Mesenchymal stem cell (in vitro differentiated cells and primary cell): ENCODE data around the gene BRD4.

Experiments used
- DNase-seq: peaks from one replicate; pipeline ENCODE4 v3.0.0-alpha.2; 2013
- H2AFZ ChIP-seq: one replicate; pipeline ENCODE4 v1.6.1; 2013; ENCODE audit warnings: low read depth, mild to moderate bottlenecking, control low read depth, inconsistent platforms, low read length, moderate library complexity
- H2AK5ac ChIP-seq: 2 replicates; pipeline ENCODE4 v1.6.1; 2013; ENCODE audit warnings: low read length, moderate library complexity, mild to moderate bottlenecking, inconsistent platforms; ENCODE audit not compliant: severe bottlenecking
- H2BK120ac ChIP-seq: one replicate; pipeline ENCODE4 v1.6.1; 2013; ENCODE audit warnings: low read depth, mild to moderate bottlenecking, inconsistent platforms, low read length, moderate library complexity
- H2BK12ac ChIP-seq, 2 experiments: one replicate each; pipeline ENCODE4 v1.6.1; 2013; ENCODE audit warnings: inconsistent platforms in 2 of 2, low read length in 2 of 2, mild to moderate bottlenecking in 2 of 2, moderate library complexity in 2 of 2, control low read depth in 1 of 2
- H2BK15ac ChIP-seq: one replicate; pipeline ENCODE4 v1.6.1; 2013; ENCODE audit warnings: mild to moderate bottlenecking, low read depth, inconsistent platforms; ENCODE audit not compliant: poor library complexity, severe bottlenecking
- H2BK5ac ChIP-seq: 2 replicates; pipeline ENCODE4 v1.6.1; 2013; ENCODE audit warnings: low read depth, mild to moderate bottlenecking, low read length, control low read depth, inconsistent platforms; ENCODE audit not compliant: poor library complexity, severe bottlenecking
- H3K14ac ChIP-seq, 2 experiments: one replicate each; pipeline ENCODE4 v1.6.1; 2013; ENCODE audit warnings: inconsistent platforms in 2 of 2, low read length in 2 of 2, control low read depth in 1 of 2, mild to moderate bottlenecking in 1 of 2, moderate library complexity in 1 of 2
- H3K18ac ChIP-seq, 2 experiments: one replicate each; pipeline ENCODE4 v1.6.1; 2013; ENCODE audit warnings: inconsistent platforms in 2 of 2, low read length in 2 of 2, control low read depth in 1 of 2, low read depth in 1 of 2, mild to moderate bottlenecking in 1 of 2
- H3K23ac ChIP-seq, 2 experiments: one replicate each; pipeline ENCODE4 v1.6.1; 2013; ENCODE audit warnings: inconsistent platforms in 2 of 2, low read length in 2 of 2, mild to moderate bottlenecking in 2 of 2, moderate library complexity in 2 of 2, control low read depth in 1 of 2
- H3K27ac ChIP-seq: 2 replicates; pipeline ENCODE4 v1.5.1; 2013; ENCODE audit warnings: mild to moderate bottlenecking, moderate library complexity, low read length, control low read depth, inconsistent platforms; ENCODE audit not compliant: poor library complexity, severe bottlenecking
- H3K27me3 ChIP-seq, 2 experiments: 2 replicates each; pipeline versions ENCODE4 v1.6.1 to v1.7.0; 2013; ENCODE audit warnings: low read length in 2 of 2, mild to moderate bottlenecking in 2 of 2, moderate library complexity in 2 of 2, control low read depth in 1 of 2, inconsistent platforms in 1 of 2; ENCODE audit not compliant: control insufficient read depth in 1 of 2, insufficient read depth in 1 of 2
- H3K36me3 ChIP-seq, 2 experiments: 2 replicates each; pipeline versions ENCODE4 v1.6.1 to v1.7.0; 2013; ENCODE audit warnings: low read length in 2 of 2, control low read depth in 1 of 2, inconsistent platforms in 1 of 2, low read depth in 1 of 2, mild to moderate bottlenecking in 1 of 2; ENCODE audit not compliant: insufficient read depth in 2 of 2, control insufficient read depth in 1 of 2
- H3K4ac ChIP-seq, 2 experiments: one replicate each; pipeline ENCODE4 v1.6.1; 2013; ENCODE audit warnings: inconsistent platforms in 2 of 2, low read length in 2 of 2, mild to moderate bottlenecking in 2 of 2, moderate library complexity in 2 of 2, control low read depth in 1 of 2, low read depth in 1 of 2
- H3K4me1 ChIP-seq: 2 replicates; pipeline ENCODE4 v1.6.1; 2013; ENCODE audit warnings: low read depth, low read length, control low read depth; ENCODE audit not compliant: control insufficient read depth, insufficient read depth
- H3K4me2 ChIP-seq: 2 replicates; pipeline ENCODE4 v1.6.1; 2013; ENCODE audit warnings: low read length, mild to moderate bottlenecking, inconsistent platforms; ENCODE audit not compliant: poor library complexity, severe bottlenecking
- H3K4me3 ChIP-seq, 2 experiments: 2 replicates each; pipeline versions ENCODE4 v1.5.1 to v1.7.0; 2013; ENCODE audit warnings: low read length in 2 of 2, mild to moderate bottlenecking in 2 of 2, control low read depth in 1 of 2, low read depth in 1 of 2; ENCODE audit not compliant: insufficient read depth in 1 of 2
- H3K79me1 ChIP-seq: replicated peaks from 2 replicates; pipeline ENCODE4 v1.6.1; 2013; ENCODE audit warnings: mild to moderate bottlenecking, control low read depth, low read length, inconsistent platforms; ENCODE audit not compliant: poor library complexity, severe bottlenecking
- H3K9ac ChIP-seq: 2 replicates; pipeline ENCODE4 v1.7.0; 2013; ENCODE audit warnings: mild to moderate bottlenecking, low read length, moderate library complexity
- H3K9me3 ChIP-seq: 2 replicates; pipeline ENCODE4 v1.7.0; 2013; ENCODE audit warnings: mild to moderate bottlenecking, low read length; ENCODE audit not compliant: control insufficient read depth
- H4K8ac ChIP-seq: one replicate; pipeline ENCODE4 v1.6.1; 2013; ENCODE audit warnings: inconsistent platforms, mild to moderate bottlenecking, low read length, moderate library complexity
- H4K91ac ChIP-seq: one replicate; pipeline ENCODE4 v1.6.1; 2013; ENCODE audit warnings: mild to moderate bottlenecking, low read length, inconsistent platforms
- WGBS: methylation state at CpG from one replicate; pipeline ENCODE4 v1.1.7; 2013; ENCODE audit warnings: mixed read lengths; 5-methylcytosine and 5-hydroxymethylcytosine counted together

The BRD4 gene

GRCh38 chr19:15292847-15293582, 39.3 kb downstream of the BRD4 start:
- Histone ChIP-seq H2AFZ (no peak overlapping the region), H3K27ac (no peak overlapping the region), H2AK5ac (no peak overlapping the region), H3K4me2 (no peak overlapping the region), H3K14ac (no peak overlapping the region), H3K18ac (no peak overlapping the region), H3K36me3 (peaks cover 3 to 10% of the 10 kb centered on the region in 2 experiments), H3K4me1 (peaks cover 32% of the 10 kb centered on the region), H3K9ac (peak overlapping the region; percentile 35), H3K27me3 (no peaks in the 10 kb centered on the region), H4K8ac (no peak overlapping the region), H3K9me3 (no peaks in the 10 kb centered on the region), H3K4me3 (peak overlapping the region in 1 of 2 experiments; percentile 38), H4K91ac (no peak overlapping the region), H3K4ac (no peak overlapping the region), H2BK15ac (no peak overlapping the region), H2BK5ac (no peak overlapping the region), H2BK12ac (no peak overlapping the region), H3K79me1 (no peaks in the 10 kb centered on the region), H2BK120ac (no peak overlapping the region), H3K23ac (peak overlapping the region in 1 of 2 experiments; percentile 23)
- DNase-seq, result no peak
- 89% methylated on average over 10 of the region's 11 CpGs for WGBS

- H2AK5ac ChIP-seq, result no peak overlapping the region
- no peak overlapping the region for H2BK15ac ChIP-seq
- no peak overlapping the region for H3K27ac ChIP-seq
- H3K9me3 ChIP-seq, result no peaks in the 10 kb centered on the region
- H4K91ac ChIP-seq, result no peak overlapping the region
- 95% methylated on average over 7 of the region's 7 CpGs for WGBS
- no peak overlapping the region for H2AFZ ChIP-seq
- no peak overlapping the region for H3K4me2 ChIP-seq
- H2BK5ac ChIP-seq, result no peak overlapping the region
- H3K9ac ChIP-seq, result no peak overlapping the region
- H2BK120ac ChIP-seq, result no peak overlapping the region
- DNase-seq, result no peak
- peaks cover 3 to 10% of the 10 kb centered on the region in 2 experiments for H3K36me3 ChIP-seq
- no peak overlapping the region for H3K23ac ChIP-seq
- H4K8ac ChIP-seq, result no peak overlapping the region
- H3K4me1 ChIP-seq, result peaks cover 28% of the 10 kb centered on the region
- no peaks in the 10 kb centered on the region for H3K27me3 ChIP-seq
- H3K18ac ChIP-seq, result no peak overlapping the region
- no peak overlapping the region for H3K14ac ChIP-seq
- no peak overlapping the region for H3K4me3 ChIP-seq
- H2BK12ac ChIP-seq, result no peak overlapping the region
- H3K4ac ChIP-seq, result no peak overlapping the region
- H3K79me1 ChIP-seq, result no peaks in the 10 kb centered on the region
Measured at GRCh38 chr19:15292140-15292539, 40.2 kb downstream of the BRD4 start.

DNA sequence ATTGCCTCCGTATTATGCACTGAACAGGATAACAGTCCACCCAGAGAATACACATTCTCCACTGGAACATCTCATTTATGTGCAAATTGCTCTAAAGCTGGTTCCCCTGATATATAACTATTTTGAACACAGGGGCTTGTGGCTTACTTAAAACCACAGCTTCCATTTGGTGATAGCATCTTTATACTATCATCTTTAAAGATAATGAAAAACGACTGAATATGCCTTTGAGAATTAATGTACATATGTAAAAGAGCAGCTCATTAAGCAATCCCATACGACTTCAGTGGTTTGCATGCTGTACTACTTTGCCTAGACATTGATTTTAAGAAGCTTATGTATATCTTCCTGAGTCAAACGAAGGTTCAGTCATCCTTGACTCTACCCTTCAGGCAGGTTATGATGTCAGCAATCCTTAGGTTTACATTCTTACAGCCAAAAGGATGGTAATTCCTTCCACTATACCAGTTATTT, 40.8 kb downstream of the BRD4 start:
- Histone ChIP-seq H3K23ac (no peak overlapping the region), H3K27ac (no peak overlapping the region), H3K4me2 (no peak overlapping the region), H2BK12ac (no peak overlapping the region), H2AFZ (no peak overlapping the region), H2AK5ac (no peak overlapping the region), H2BK5ac (no peak overlapping the region), H3K27me3 (no peaks in the 10 kb centered on the region), H3K9me3 (no peaks in the 10 kb centered on the region), H3K4me3 (no peak overlapping the region), H3K79me1 (no peaks in the 10 kb centered on the region), H3K9ac (no peak overlapping the region), H3K4me1 (peaks cover 28% of the 10 kb centered on the region), H3K14ac (no peak overlapping the region), H2BK15ac (no peak overlapping the region), H3K36me3 (peaks cover 3 to 10% of the 10 kb centered on the region in 2 experiments), H3K18ac (no peak overlapping the region), H4K91ac (no peak overlapping the region), H4K8ac (no peak overlapping the region), H3K4ac (no peak overlapping the region), H2BK120ac (no peak overlapping the region)
- WGBS, result 76% methylated on average over 3 of the region's 4 CpGs
- peak; percentile 34 for DNase-seq

GRCh38 chr19:15291089-15291488, 41.2 kb downstream of the BRD4 start:
- WGBS, result no CpG with 5 or more reads among the region's 1 CpG
- H2BK120ac ChIP-seq, result no peak overlapping the region

More at GRCh38 chr19:15291089-15291488, 41.2 kb downstream of the BRD4 start:
- H3K27ac ChIP-seq, result no peak overlapping the region
- H3K9me3 ChIP-seq, result no peaks in the 10 kb centered on the region
- H3K27me3 ChIP-seq, result no peaks in the 10 kb centered on the region
- peak; percentile 67 for DNase-seq
- no peak overlapping the region for H4K91ac ChIP-seq
- H2BK15ac ChIP-seq, result no peak overlapping the region
- H3K9ac ChIP-seq, result no peak overlapping the region
- no peak overlapping the region for H2AK5ac ChIP-seq
- peaks cover 26% of the 10 kb centered on the region for H3K4me1 ChIP-seq
- peaks cover 0 to 6% of the 10 kb centered on the region in 2 experiments for H3K36me3 ChIP-seq
- no peak overlapping the region for H3K4ac ChIP-seq
- H2BK5ac ChIP-seq, result no peak overlapping the region
- no peak overlapping the region for H2BK12ac ChIP-seq
- no peak overlapping the region for H2AFZ ChIP-seq
- no peaks in the 10 kb centered on the region for H3K79me1 ChIP-seq
- no peak overlapping the region for H3K4me2 ChIP-seq
- H3K18ac ChIP-seq, result no peak overlapping the region
- H3K23ac ChIP-seq, result peak overlapping the region in 1 of 2 experiments; percentile 9
- H3K14ac ChIP-seq, result no peak overlapping the region
- no peak overlapping the region for H4K8ac ChIP-seq
- no peak overlapping the region for H3K4me3 ChIP-seq
